GM10266 (cell line): ENCODE data around the gene NUP58.
A peak's percentile ranks its signal among the peaks of the same experiment; 100 is the strongest.
"Not testable (repeated sequence)": the region's sequence is repeated elsewhere in the genome, so short reads cannot be mapped to it uniquely, and the experiment has no call there.

Experiments used
- DNase-seq: peaks from one replicate; pipeline ENCODE4 v3.0.0; 2012; ENCODE audit errors: extremely low spot score
- CTCF ChIP-seq: IDR thresholded peaks from 2 replicates; pipeline ENCODE4 v1.5.1; 2012; ENCODE audit warnings: mild to moderate bottlenecking, low read depth; ENCODE audit not compliant: control insufficient read depth, insufficient read depth; ENCODE audit errors: missing control alignments

NUP58 gene

GRCh38 chr13:25354377-25354776, 53.0 kb downstream of the NUP58 start:
- DNase-seq, result no peak
- no peak for TF ChIP-seq CTCF

GRCh38 chr13:25360443-25360842, 59.0 kb downstream of the NUP58 start:
- DNase-seq, result not testable (repeated sequence)

- no peak for DNase-seq
- no peak for TF ChIP-seq CTCF
These were observed 64.4 kb downstream of the NUP58 start for GRCh38 chr13:25365720-25366235.

GRCh38 chr13:25371158-25371874, 69.9 kb downstream of the NUP58 start:
- DNase-seq, result peak; percentile 20
- TF ChIP-seq CTCF, result no peak

GRCh38 chr13:25371875-25372283, 70.5 kb downstream of the NUP58 start, which contains the start of gene ATP8A2:
TSS of gene ATP8A2 (plus strand) at chr13:25371974. CDS start at chr13:25372213, 239 bp downstream.
- TF ChIP-seq CTCF, result no peak
- peak; percentile 38 for DNase-seq

- peak; percentile 19 for DNase-seq
- no peak for TF ChIP-seq CTCF
These were observed 71.1 kb downstream of the NUP58 start for GRCh38 chr13:25372284-25373081.

GRCh38 chr13:25375727-25376358, 74.4 kb downstream of the NUP58 start:
- peak; percentile 76 for DNase-seq
- peak; percentile 64 for TF ChIP-seq CTCF
